ENCODE results near the gene KIAA0586.
"Not testable (repeated sequence)": the region's sequence is repeated elsewhere in the genome, so short reads cannot be mapped to it uniquely, and the experiment has no call there.

KIAA0586 gene

GRCh38 chr14:58427281-58428117 is at the start of gene KIAA0586, which contains the start of gene TIMM9:
Gene KIAA0586 (plus strand): TSS chr14:58427719. CDS start chr14:58428265, 546 bp downstream.
Gene TIMM9 (minus strand): TSS chr14:58427531. CDS start chr14:58411945, 15,586 bp downstream.
- Mint-ChIP-seq H3K9me3 (no peaks in the 10 kb centered on the region), H3K36me3 (peaks cover 76% of the 10 kb centered on the region), H3K4me3 (peak within 1 kb of the TSS; percentile 65), H3K4me1 (peaks cover 33% of the 10 kb centered on the region), H3K27ac (peak within 1 kb of the TSS; percentile 95)
- DNase-seq (ENCODE audit: low spot score in 2 of 2), result peak; percentile 82 to 97
- ATAC-seq, result peak; percentile 84

DNA sequence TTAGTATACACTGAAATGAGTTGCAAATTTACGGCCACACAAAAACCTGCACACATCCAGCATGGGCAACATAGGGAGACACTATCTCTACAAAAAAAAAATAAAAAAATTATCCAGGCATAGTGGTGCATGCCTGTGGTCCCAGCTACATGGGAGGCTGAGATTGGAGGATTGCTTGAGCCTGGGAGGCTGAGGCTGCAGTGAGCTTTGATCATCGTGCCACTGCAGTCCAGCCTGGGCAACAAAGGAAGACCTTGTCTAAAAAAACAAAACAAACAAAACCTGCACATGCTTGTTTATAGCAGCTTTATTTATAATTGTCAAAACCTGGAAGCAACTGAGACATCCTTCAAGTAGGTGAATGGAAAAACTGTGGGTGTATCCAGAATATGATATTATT is 36.7 kb upstream of the KIAA0586 start:
- no peaks in the 10 kb centered on the region for H3K9me3 Mint-ChIP-seq
- H3K4me1 Mint-ChIP-seq, result no peaks in the 10 kb centered on the region
- H3K27ac Mint-ChIP-seq, result no peak overlapping the region
- no peaks in the 10 kb centered on the region for H3K36me3 Mint-ChIP-seq
- DNase-seq (ENCODE audit: low spot score in 2 of 2) (no peak), ATAC-seq (no peak)
- no peak overlapping the region for H3K4me3 Mint-ChIP-seq

DNA sequence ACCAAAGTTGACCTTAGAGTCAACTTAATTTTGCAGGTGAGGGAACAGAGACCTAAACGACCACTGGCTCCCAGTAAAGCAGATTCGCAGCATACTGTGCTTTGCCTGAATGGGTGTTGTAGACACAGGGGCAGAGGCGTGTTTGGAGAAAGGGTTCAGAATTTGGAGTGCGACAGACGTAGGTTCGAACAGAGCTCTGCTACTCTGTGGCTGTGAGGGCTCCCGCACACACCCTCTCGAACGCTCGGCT is 32.0 kb upstream of the KIAA0586 start:
- Mint-ChIP-seq H3K4me1 (peaks cover 10% of the 10 kb centered on the region), H3K36me3 (no peaks in the 10 kb centered on the region), H3K9me3 (no peaks in the 10 kb centered on the region), H3K4me3 (peak overlapping the region; percentile 60), H3K27ac (peak overlapping the region; percentile 66)
- DNase-seq (ENCODE audit: low spot score in 2 of 2) (no peak), ATAC-seq (no peak)

- DNase-seq (ENCODE audit: low spot score in 2 of 2) (peak; percentile 81 to 88), ATAC-seq (peak; percentile 95)
- H3K27ac Mint-ChIP-seq, result peak within 1 kb of the TSS; percentile 77
- no peaks in the 10 kb centered on the region for H3K36me3 Mint-ChIP-seq
- H3K9me3 Mint-ChIP-seq, result no peaks in the 10 kb centered on the region
- peak within 1 kb of the TSS; percentile 60 for H3K4me3 Mint-ChIP-seq
- H3K4me1 Mint-ChIP-seq, result peaks cover 10% of the 10 kb centered on the region
These were observed 31.4 kb upstream of the KIAA0586 start, which contains the start of gene TOMM20L for GRCh38 chr14:58395812-58396788. Gene TOMM20L (plus strand): TSS chr14:58395930. CDS start chr14:58395958, 28 bp downstream.

DNA sequence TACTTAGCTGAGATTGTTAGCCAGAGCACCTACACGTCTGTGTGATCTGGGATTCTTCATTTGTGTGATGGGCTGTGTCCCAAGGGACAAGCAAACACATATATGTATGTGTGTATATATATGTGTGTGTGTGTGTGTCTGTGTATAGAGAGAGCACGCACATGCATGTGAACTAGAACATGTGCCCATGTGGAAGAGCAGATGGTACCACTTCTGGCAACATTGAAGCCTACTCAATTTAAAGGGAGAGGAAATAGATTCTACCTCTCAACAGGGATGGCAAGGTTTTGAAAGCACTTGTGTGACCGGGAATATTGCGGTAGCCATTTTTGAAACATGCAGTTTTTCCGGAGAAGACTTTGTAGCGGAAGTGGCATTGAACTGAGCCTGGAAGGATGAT is 30.4 kb upstream of the KIAA0586 start:
- Mint-ChIP-seq H3K4me1 (peaks cover 10% of the 10 kb centered on the region), H3K4me3 (peak overlapping the region; percentile 60), H3K36me3 (no peaks in the 10 kb centered on the region), H3K9me3 (no peaks in the 10 kb centered on the region), H3K27ac (no peak overlapping the region)
- DNase-seq (ENCODE audit: low spot score in 2 of 2) (no peak), ATAC-seq (no peak)

DNA sequence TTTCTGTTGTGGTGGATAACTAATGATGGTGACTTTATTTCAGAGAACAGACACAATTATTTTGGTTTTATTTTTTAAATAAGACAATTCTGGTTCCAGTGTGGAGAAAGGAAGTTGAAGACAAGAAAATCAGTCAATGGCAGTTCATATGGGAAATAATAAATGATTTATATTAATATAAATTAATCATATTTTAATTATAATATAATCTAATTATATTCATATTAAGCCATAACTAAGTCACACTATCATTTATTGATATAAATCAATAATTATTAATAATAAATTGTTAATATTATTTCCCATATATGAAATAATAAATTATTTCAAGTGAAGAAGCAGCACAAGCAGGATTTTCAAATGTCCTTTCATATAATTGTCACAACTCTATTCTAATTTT is 29.0 kb upstream of the KIAA0586 start:
- H3K4me3 Mint-ChIP-seq, result no peak overlapping the region
- ATAC-seq (no peak), DNase-seq (ENCODE audit: low spot score in 2 of 2) (no peak)
- no peak overlapping the region for H3K27ac Mint-ChIP-seq
- H3K4me1 Mint-ChIP-seq, result peaks cover 10% of the 10 kb centered on the region
- H3K36me3 Mint-ChIP-seq, result no peaks in the 10 kb centered on the region
- no peaks in the 10 kb centered on the region for H3K9me3 Mint-ChIP-seq

DNA sequence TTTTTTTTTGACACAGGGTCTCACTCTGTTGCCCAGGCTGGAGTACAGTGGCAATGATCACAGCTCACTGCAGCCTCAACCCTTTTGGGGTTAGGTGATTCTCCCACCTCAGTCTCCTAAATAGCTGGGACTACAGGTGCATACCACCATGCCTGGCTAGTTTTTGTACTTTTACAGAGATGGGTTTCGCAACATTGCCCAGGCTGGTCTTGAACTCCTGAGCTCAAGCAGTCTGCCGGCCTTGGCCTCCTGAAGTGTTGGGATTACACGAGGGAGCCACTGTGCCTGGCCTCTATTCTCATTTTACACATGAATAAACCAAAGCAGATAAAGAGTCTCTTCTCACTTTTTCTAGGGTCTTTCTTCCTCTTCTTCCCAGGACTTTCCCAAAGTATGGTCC is 28.6 kb upstream of the KIAA0586 start:
- no peaks in the 10 kb centered on the region for H3K9me3 Mint-ChIP-seq
- peaks cover 10% of the 10 kb centered on the region for H3K4me1 Mint-ChIP-seq
- H3K27ac Mint-ChIP-seq, result no peak overlapping the region
- H3K36me3 Mint-ChIP-seq, result no peaks in the 10 kb centered on the region
- DNase-seq (ENCODE audit: low spot score in 2 of 2) (no peak), ATAC-seq (no peak)
- H3K4me3 Mint-ChIP-seq, result no peak overlapping the region

GRCh38 chr14:58401587-58401986 is 25.9 kb upstream of the KIAA0586 start:
- H3K4me3 Mint-ChIP-seq, result no peak overlapping the region
- peaks cover 7% of the 10 kb centered on the region for H3K36me3 Mint-ChIP-seq
- H3K9me3 Mint-ChIP-seq, result no peaks in the 10 kb centered on the region
- H3K27ac Mint-ChIP-seq, result no peak overlapping the region
- peaks cover 4% of the 10 kb centered on the region for H3K4me1 Mint-ChIP-seq
- ATAC-seq, result peak; percentile 58
- no peak for DNase-seq (ENCODE audit: low spot score in 2 of 2)

GRCh38 chr14:58408681-58409215 is 18.8 kb upstream of the KIAA0586 start:
- no peak overlapping the region for H3K4me3 Mint-ChIP-seq
- H3K4me1 Mint-ChIP-seq, result no peaks in the 10 kb centered on the region
- peaks cover 78% of the 10 kb centered on the region for H3K36me3 Mint-ChIP-seq
- no peaks in the 10 kb centered on the region for H3K9me3 Mint-ChIP-seq
- H3K27ac Mint-ChIP-seq, result no peak overlapping the region
- DNase-seq (ENCODE audit: low spot score in 2 of 2) (no peak), ATAC-seq (no peak)

GRCh38 chr14:58414845-58415244 is 12.7 kb upstream of the KIAA0586 start:
- peaks cover 100% of the 10 kb centered on the region for H3K36me3 Mint-ChIP-seq
- H3K9me3 Mint-ChIP-seq, result no peaks in the 10 kb centered on the region
- no peak overlapping the region for H3K27ac Mint-ChIP-seq
- ATAC-seq, result no peak
- no peak overlapping the region for H3K4me3 Mint-ChIP-seq
- peaks cover 10% of the 10 kb centered on the region for H3K4me1 Mint-ChIP-seq
- DNase-seq (ENCODE audit: low spot score in 2 of 2), result no peak

- H3K27ac Mint-ChIP-seq, result no peak overlapping the region
- H3K4me3 Mint-ChIP-seq, result no peak overlapping the region
- H3K4me1 Mint-ChIP-seq, result peaks cover 10% of the 10 kb centered on the region
- no peaks in the 10 kb centered on the region for H3K9me3 Mint-ChIP-seq
- H3K36me3 Mint-ChIP-seq, result peaks cover 100% of the 10 kb centered on the region
- no peak for DNase-seq (ENCODE audit: low spot score in 2 of 2)
- no peak for ATAC-seq
These were observed 11.6 kb upstream of the KIAA0586 start for GRCh38 chr14:58415636-58416547.

GRCh38 chr14:58416934-58417333 is 10.6 kb upstream of the KIAA0586 start:
- H3K4me1 Mint-ChIP-seq; DNase-seq (ENCODE audit: low spot score in 2 of 2); H3K4me3 Mint-ChIP-seq; H3K9me3 Mint-ChIP-seq; ATAC-seq: not testable (repeated sequence)
- peak overlapping the region; percentile 74 for H3K27ac Mint-ChIP-seq
- H3K36me3 Mint-ChIP-seq, result peaks cover 100% of the 10 kb centered on the region

GRCh38 chr14:58426670-58427280 is 744 bp upstream of the KIAA0586 start:
- H3K36me3 Mint-ChIP-seq, result peaks cover 77% of the 10 kb centered on the region
- peak; percentile 52 to 81 for DNase-seq (ENCODE audit: low spot score in 2 of 2)
- H3K4me1 Mint-ChIP-seq, result peaks cover 33% of the 10 kb centered on the region
- no peak for ATAC-seq
- no peaks in the 10 kb centered on the region for H3K9me3 Mint-ChIP-seq
- peak overlapping the region; percentile 65 for H3K4me3 Mint-ChIP-seq
- peak overlapping the region; percentile 95 for H3K27ac Mint-ChIP-seq

GRCh38 chr14:58428118-58428683 is 682 bp downstream of the KIAA0586 start:
- Mint-ChIP-seq H3K36me3 (peaks cover 76% of the 10 kb centered on the region), H3K4me3 (peak overlapping the region; percentile 65), H3K9me3 (no peaks in the 10 kb centered on the region), H3K27ac (peak overlapping the region; percentile 95), H3K4me1 (peaks cover 33% of the 10 kb centered on the region)
- DNase-seq (ENCODE audit: low spot score in 2 of 2), result no peak
- no peak for ATAC-seq
